Islet precursor cell (in vitro differentiated cells): ENCODE data around the gene NRXN3.

Source experiments
- DNase-seq: peaks from one replicate; pipeline ENCODE4 v3.0.0-alpha.2; 2018

NRXN3 gene

DNA sequence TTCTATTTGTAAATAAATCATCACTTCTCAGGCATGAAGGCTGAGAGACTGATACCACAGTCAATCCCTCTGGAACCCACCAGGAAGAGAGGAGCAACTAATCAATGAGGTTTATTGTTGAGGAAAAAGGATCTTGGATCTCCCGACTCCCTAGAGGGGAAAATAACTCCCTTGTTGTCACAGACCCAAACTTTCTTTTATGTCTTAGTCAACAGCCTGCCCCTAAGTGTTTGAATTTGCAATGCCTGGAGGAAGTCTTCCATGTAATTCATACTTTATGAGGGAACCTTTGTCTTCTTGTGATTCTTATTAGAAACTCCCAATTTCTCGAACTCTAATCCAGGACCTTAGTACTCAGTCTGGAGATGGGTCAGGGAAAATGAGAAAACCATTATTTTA is 1235.3 kb downstream of the NRXN3 start:
- no peak for DNase-seq

- peak; percentile 86 for DNase-seq
Measured at GRCh38 chr14:79407572-79407971, 1237.4 kb downstream of the NRXN3 start.

DNA sequence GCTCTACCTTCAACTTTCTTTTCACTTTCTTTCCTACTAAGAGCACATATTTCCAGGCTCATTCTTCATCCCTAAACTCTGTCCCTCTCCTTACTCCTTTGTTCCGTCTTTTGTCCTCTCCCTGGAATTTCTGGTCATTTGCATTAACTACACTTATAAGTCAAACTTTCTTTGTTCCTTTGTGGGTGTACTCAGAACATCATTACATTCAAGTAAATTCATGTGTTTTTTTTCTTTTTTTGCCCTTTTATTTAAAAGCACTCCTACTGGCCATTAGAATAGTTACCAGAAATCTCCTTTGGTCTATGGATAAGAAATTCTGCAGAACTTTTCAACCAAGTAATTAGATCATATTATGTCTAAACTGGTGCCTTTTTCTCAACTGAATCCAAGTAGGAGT is 1238.5 kb downstream of the NRXN3 start:
- no peak for DNase-seq

- no peak for DNase-seq
Measured at GRCh38 chr14:79411403-79412174, 1241.4 kb downstream of the NRXN3 start.

GRCh38 chr14:79412822-79413221 is 1242.6 kb downstream of the NRXN3 start:
- DNase-seq: no peak

DNA sequence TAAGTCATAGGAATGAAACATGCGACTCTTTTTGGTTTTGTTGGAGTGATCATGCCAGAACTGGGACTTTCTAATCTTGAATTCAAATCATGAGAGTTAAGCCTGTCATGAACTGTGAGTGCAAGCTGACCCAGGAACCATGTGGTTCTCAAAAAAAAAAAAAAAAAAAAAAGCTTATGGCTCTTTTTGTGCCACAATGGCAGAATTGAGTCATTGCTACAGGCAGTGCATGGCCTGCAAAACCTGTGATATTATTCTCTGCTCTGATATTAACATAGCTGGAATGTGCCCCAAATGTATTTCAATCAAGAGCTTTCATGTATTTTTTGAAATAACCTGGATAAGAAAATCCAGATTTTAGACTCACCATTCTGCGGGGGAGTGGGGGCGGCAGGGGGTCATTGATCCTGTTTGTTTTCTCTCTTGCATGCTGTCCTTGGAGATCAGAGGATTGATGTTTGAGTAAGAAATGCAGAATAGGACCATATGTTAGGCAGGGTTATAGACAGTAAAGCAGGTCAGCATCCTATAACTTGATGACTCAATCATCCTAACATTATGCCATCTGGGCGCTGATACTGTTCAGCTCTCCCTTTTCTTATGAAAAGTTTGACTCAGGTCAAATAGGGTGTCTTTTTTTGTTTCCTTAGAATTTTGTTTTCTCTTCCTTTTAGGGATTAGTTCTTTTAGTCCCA is 1243.7 kb downstream of the NRXN3 start:
- DNase-seq: no peak

GRCh38 chr14:79415726-79416125 is 1245.6 kb downstream of the NRXN3 start:
- DNase-seq: no peak

GRCh38 chr14:79417961-79418360 is 1247.8 kb downstream of the NRXN3 start:
- no peak for DNase-seq

DNA sequence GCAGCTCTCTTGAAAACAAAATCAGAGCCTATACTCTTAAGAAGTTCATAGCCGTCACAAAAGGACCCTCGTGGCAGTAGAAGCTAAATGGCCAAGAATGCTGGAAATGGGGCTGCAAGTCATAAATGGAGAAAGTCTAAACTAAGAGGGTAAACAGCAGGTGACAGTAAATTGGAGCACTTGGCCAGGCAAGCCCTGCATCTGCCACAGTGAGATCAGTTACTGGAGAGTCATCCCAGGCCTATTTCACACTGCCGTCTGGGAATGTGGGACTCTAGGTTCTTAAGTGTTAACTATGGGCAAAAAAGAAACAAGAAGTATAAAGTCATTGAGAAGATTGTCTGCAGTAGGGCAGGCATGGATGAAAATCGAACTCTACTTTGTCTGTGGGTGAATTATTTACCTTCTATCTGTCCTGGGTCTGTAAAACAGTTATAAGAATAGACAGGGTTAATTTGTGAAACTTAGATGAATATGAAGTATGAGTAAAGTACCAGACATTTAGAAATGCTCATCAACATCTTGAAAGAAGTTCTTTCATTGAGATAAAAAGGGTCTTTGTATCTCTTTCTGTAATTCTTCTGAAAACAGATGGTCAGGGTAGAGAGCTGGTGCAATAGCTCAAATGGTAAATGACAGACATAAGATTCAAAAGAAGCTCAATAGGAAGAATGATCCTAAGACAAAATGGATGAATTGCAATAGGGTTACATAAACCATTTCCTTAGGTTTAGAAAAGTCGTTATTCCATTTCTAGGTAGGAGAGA is 1248.7 kb downstream of the NRXN3 start:
- DNase-seq: no peak

DNA sequence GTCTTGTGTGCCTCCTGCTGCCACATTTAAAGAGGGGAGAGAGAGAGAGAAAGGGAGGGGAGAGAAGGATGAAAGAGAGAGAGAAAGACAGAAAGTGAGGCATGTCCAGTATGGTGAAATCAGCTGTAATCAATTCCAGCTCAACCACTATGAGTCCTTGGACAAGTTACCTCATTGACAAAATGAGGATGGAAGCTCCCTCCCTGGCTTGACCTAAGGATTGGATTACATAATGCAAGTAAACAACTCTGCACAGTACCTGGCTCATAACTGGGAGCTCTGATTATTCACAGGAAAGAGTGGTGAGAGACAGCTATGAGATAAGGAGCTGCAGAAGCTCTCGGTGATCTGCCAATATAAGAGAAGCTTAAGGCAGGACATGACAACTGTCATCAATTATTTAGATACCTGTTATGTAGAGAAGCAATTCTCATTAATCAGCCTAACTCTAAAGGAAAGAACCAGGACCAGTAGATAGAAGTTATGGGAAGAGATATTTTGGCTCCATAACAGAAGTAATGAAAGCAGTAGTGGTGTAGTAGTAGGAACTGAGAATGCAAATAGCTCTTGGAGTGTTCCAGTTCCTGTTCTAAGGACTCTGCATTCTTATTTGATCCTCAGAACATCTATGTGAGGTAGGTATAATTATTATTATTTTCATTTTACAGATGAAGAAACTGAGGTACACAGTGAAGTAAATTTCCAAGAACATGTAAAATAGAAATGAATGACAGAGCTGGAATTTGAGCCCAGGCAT is 1249.6 kb downstream of the NRXN3 start:
- DNase-seq: no peak

GRCh38 chr14:79420725-79421124 is 1250.6 kb downstream of the NRXN3 start:
- DNase-seq: no peak

- DNase-seq: no peak
Measured at GRCh38 chr14:79421811-79422210, 1251.6 kb downstream of the NRXN3 start.

DNA sequence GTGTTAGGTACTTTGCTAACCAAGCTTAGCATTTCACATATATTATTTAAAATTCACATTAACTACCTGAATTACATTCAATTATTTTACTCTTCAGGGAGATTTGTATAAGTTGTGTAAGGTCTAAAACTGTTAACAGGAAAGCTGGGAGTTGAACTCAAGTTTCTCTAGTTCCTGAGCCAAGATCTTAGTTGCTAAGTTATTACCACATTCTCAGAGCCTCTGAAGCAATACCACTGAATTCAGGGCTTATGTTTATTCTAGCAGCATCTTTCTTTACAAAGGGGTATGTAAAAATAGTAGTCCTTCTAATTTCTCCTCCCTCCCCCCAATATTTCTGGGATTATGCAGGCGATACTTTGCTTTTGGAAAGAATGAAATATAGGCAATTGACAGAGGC is 1254.3 kb downstream of the NRXN3 start:
- DNase-seq: no peak

GRCh38 chr14:79426103-79426755 is 1256.1 kb downstream of the NRXN3 start:
- no peak for DNase-seq

GRCh38 chr14:79432640-79433039 is 1262.5 kb downstream of the NRXN3 start:
- no peak for DNase-seq

DNA sequence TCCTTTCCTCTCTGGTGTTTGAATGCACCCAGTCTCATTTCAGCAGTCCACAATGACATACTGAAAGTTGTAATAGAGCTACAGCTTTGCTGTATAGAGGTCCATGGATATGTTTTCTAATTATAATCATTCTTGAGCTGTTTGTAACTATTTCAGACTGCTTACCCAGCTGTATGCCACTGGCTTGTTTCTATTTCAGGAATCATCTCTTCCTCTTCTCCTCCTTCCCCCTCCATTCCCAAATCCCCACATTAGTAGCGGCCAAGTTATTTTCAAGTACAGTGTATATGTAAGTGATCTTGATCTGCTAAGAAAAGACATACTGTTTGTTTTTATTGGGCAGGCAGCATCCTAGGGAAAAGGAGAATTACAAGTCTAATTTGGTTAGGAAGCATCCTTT is 1266.2 kb downstream of the NRXN3 start:
- DNase-seq: no peak

DNA sequence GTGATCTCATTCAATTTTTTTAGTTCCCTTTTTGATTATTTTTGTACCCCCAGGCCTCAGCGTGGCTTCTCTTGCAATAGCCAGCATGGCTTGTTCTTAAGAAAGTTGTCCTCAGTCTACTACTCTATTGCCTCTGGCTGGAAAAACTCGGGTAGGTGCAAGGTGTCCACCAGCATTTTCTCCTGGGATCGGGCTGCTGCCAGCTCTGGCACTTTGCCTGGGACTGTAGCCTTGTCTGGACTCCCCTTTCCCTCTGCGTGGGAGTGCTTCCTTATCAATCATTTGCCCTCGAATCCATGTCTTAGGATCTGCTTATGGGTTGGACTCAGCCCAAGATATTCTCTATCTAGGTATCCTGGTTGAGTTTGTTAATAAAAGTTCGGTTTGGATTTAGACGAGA is 1267.8 kb downstream of the NRXN3 start:
- DNase-seq: no peak

DNA sequence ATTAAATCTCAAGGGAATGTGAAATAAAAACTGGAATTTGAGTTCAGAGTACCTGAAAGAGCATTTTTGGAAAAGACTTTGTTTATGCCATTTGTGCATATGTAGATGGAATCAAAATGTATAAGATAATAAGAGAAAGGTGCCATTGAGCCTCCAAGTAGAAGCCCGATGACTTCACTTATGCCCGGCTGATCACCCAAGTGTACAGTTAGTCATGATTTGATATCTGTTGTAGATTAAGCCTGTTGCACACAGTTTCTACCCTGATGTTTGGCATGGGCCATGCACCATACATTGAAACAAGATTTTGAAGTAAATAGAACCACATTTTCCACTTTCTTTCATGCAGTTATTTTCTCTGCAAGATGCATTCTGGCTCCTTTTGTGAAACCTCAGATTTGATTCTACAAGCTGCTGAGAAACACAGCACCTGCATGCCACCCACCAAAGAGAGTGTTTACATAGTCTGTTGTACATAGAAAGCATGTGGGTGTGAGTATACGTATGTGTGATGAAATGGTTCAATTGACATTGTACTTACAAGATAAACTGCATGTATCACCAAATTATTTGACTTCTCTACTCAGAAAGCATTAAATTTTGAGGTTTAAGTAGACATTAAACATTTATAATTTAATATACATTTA is 1268.6 kb downstream of the NRXN3 start:
- no peak for DNase-seq

DNA sequence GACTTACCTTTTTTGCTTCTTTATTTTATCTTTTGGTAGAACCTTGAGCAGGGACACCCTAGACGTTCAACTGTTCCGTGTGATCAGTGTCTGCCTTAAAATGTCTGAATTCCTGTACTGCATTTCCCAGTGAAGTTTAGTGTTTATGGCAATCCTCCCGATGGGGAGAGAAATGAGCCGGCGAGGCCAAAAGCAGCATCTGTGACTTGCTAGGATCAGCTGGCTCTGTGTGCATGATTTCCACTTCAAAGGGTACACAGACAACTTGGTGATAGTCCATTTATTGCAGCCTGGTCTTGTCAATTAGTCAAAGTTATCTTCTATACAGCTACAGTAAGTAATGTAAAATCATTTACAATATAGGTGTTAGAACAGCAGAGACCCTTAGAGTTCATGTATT is 1272.6 kb downstream of the NRXN3 start:
- DNase-seq: no peak

- DNase-seq: no peak
Measured at GRCh38 chr14:79443602-79444001, 1273.4 kb downstream of the NRXN3 start.

GRCh38 chr14:79448960-79449359 is 1278.8 kb downstream of the NRXN3 start:
- DNase-seq: no peak

- DNase-seq: no peak
Measured at GRCh38 chr14:79451601-79452000, 1281.4 kb downstream of the NRXN3 start.
